ENCODE data around the gene AVP. TPM values are rescaled to one million over a fixed set of nuclear protein-coding genes. Genes with fewer than 3 reads are reported as not detected.

The AVP gene
- total RNA-seq, 1 donor from 2014 or later, result not detected

DNA sequence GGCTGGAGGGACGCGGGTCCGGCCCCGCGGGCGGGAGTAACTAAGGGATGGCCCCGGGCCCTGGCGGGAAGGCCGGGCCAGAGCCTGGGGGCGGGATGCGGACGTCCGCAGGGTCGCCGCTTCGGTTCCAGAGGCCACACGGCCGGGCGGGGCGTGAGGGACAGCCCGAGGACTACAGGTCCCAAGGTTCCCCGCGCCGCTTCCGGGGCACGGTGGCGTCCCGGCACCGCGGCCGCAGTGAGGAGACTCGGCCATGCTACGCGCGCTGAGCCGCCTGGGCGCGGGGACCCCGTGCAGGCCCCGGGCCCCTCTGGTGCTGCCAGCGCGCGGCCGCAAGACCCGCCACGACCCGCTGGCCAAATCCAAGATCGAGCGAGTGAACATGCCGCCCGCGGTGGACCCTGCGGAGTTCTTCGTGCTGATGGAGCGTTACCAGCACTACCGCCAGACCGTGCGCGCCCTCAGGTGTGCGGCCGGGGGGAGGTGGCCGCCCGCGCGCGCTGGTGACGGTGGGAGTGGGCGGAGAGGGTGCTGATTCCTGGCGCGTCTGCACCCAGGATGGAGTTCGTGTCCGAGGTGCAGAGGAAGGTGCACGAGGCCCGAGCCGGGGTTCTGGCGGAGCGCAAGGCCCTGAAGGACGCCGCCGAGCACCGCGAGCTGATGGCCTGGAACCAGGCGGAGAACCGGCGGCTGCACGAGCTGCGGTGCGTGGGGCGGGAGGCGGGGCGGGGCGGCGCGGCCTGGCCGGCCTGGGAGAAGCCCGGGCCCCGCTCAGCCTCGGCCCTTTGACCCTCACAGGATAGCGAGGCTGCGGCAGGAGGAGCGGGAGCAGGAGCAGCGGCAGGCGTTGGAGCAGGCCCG, 38.5 kb downstream of the AVP start, which contains the start of gene MRPS26:
Gene MRPS26, plus strand, starts transcription at position 237 of the 861 bp plus-strand sequence. Its CDS starts 17 bp downstream, at position 254.
- DNase-seq, result peak; percentile 96

DNA sequence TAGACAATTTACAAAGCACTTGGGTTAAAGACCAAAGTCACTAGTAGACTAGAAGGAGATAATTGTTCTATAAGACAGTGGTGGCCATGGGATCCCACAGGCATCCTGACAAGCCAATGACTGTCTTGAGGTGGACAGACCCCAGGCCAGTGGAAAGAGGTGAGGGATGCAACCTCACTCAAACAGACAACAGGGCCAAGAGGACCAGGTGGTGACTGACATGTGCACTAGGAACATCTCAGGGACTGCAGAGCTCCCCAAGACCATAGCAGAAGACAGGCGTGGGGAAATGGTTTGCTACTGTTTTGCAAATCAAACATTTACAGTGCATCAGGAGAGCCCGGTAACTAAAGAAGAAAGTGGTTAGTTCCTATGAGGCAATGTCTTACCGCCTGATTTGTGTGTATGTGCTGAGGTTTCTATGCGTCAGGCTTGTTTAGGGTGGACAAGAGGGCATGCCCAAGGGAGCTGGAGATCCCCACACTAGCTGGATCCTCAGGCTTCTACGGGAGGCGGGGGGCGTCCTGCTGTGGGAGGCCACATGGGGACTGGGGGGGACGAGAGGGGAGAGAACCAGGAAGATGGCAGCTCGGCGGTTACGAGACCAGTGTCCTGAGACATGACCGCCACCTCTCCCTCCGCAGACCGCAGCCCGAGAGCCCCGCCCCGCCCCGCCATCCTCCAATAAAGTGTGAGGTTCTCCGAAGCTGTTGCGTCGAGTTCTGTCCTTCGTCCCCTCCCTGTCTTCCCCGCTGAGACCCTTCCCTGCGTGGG, 39.3 kb downstream of the AVP start:
- peak; percentile 81 to 85 for ATAC-seq
- Histone ChIP-seq H3K27me3 (ENCODE audit: low read depth) (no peaks in the 10 kb centered on the region), H3K4me3 (peak overlapping the region; percentile 95), H3K36me3 (peaks cover 31% of the 10 kb centered on the region), H3K27ac (peak overlapping the region; percentile 87), H3K4me1 (peaks cover 21% of the 10 kb centered on the region), H3K9me3 (no peaks in the 10 kb centered on the region)
- DNase-seq, result peak; percentile 84
- TF ChIP-seq, protein P1, sequence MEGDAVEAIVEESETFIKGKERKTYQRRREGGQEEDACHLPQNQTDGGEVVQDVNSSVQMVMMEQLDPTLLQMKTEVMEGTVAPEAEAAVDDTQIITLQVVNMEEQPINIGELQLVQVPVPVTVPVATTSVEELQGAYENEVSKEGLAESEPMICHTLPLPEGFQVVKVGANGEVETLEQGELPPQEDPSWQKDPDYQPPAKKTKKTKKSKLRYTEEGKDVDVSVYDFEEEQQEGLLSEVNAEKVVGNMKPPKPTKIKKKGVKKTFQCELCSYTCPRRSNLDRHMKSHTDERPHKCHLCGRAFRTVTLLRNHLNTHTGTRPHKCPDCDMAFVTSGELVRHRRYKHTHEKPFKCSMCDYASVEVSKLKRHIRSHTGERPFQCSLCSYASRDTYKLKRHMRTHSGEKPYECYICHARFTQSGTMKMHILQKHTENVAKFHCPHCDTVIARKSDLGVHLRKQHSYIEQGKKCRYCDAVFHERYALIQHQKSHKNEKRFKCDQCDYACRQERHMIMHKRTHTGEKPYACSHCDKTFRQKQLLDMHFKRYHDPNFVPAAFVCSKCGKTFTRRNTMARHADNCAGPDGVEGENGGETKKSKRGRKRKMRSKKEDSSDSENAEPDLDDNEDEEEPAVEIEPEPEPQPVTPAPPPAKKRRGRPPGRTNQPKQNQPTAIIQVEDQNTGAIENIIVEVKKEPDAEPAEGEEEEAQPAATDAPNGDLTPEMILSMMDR (IDR thresholded peaks at IDR 0.05), result no peak
- intact Hi-C loops (cut with DNase I), result no loop called here

More for the DNA sequence above, 38.5 kb downstream of the AVP start, which contains the start of gene MRPS26:
- peak; percentile 96 to 98 for ATAC-seq
- H3K36me3 ChIP-seq, result peaks cover 27% of the 10 kb centered on the region
- peaks cover 21% of the 10 kb centered on the region for H3K4me1 ChIP-seq
- no peaks in the 10 kb centered on the region for H3K9me3 ChIP-seq
- TF ChIP-seq, protein P1 (IDR thresholded peaks at IDR 0.05), result no peak
- H3K4me3 ChIP-seq, result peak within 1 kb of the TSS; percentile 95
- H3K27me3 ChIP-seq (ENCODE audit: low read depth), result no peaks in the 10 kb centered on the region
- peak within 1 kb of the TSS; percentile 87 for H3K27ac ChIP-seq
- intact Hi-C loops (cut with DNase I), result no loop called here

DNA sequence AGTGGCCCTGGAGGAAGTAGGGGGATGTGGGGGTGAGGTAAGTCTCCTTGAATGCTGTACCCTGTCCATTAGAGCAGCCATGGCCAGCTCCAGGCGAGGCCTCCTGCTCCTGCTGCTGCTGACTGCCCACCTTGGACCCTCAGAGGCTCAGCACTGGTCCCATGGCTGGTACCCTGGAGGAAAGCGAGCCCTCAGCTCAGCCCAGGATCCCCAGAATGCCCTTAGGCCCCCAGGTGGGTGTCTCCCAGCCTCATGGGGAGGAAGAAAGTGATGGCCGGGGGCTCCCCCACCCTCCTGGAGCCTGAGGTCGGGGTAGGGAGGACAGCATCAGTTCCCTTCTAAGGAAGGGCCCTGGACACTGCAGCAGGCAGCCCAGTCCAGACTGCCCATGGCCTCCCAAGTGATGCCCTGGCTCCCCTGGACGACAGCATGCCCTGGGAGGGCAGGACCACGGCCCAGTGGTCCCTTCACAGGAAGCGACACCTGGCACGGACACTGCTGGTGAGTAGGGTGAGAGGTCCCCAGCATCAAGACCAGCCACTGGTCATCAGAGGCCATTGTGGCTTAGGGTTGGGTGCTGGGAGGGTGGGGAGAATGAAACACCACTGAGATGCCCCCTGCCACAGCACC, 40.1 kb downstream of the AVP start:
- Histone ChIP-seq H3K4me3 (peak overlapping the region; percentile 95), H3K27me3 (ENCODE audit: low read depth) (no peaks in the 10 kb centered on the region), H3K36me3 (peaks cover 32% of the 10 kb centered on the region), H3K9me3 (no peaks in the 10 kb centered on the region), H3K4me1 (peaks cover 21% of the 10 kb centered on the region), H3K27ac (peak overlapping the region; percentile 87)
- ATAC-seq, result no peak
- intact Hi-C loops (cut with DNase I), result no loop called here
- TF ChIP-seq, protein P1 (IDR thresholded peaks at IDR 0.05), result no peak
- DNase-seq, result no peak

DNA sequence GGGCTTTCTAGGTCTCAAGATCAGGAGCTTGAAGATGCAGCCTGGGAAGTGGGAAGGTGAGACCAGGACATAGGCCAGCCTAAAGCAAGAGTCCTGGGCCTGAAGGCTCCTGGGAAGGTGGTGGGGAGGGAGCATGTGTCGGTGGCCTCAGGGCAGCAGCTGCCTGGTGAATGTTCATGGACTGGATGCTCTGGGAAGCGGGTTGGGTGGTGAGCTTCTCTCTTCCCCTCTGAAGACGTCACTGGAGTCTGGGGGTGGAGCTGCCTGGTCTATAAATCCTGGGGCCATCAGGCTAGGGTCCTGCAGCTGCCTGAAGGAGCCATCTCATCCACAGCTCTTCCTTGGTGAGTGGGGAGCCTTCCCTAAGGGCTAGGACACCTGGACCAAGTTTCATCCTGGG, 41.2 kb downstream of the AVP start, which contains the start of gene GNRH2:
Gene GNRH2, plus strand, starts transcription at position 301 of the 400 bp plus-strand sequence. CDS start 793 bp downstream, outside the sequence.
- DNase-seq (no peak), ATAC-seq (no peak)
- Histone ChIP-seq H3K27me3 (ENCODE audit: low read depth) (no peaks in the 10 kb centered on the region), H3K36me3 (peaks cover 33% of the 10 kb centered on the region), H3K9me3 (no peaks in the 10 kb centered on the region), H3K27ac (peak within 1 kb of the TSS; percentile 27), H3K4me3 (no peak within 1 kb of the TSS), H3K4me1 (peaks cover 21% of the 10 kb centered on the region)
- intact Hi-C loops (cut with DNase I), result no loop called here
- TF ChIP-seq, protein P1 (IDR thresholded peaks at IDR 0.05), result no peak

DNA sequence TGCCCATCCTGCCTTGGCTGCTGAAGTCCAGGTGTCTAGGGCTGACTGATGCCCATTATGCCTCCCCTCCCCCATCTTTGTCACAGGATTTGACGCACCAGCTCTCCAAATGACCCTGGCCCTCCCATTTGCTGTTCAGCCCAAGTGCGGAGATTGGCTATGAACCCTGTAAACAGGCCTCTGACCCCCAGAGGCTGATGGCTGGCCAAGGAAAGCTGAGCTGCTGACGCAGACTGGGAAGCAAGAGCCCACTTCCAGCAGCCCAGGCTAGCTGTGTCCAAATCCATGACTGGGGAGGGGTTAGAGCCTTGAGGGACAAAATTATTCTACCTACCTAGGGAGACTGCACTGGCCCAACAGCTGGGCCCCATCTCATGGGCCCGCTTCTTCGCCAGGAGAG, 41.9 kb downstream of the AVP start:
- Histone ChIP-seq H3K9me3 (no peaks in the 10 kb centered on the region), H3K4me3 (no peak overlapping the region), H3K27ac (peak overlapping the region; percentile 27), H3K4me1 (peaks cover 20% of the 10 kb centered on the region), H3K36me3 (peaks cover 33% of the 10 kb centered on the region), H3K27me3 (ENCODE audit: low read depth) (no peaks in the 10 kb centered on the region)
- no peak for DNase-seq
- TF ChIP-seq, protein P1 (IDR thresholded peaks at IDR 0.05), result no peak
- intact Hi-C loops (cut with DNase I), result no loop called here
- no peak for ATAC-seq
